WTC11 (cell line): ENCODE measurements around the gene GRIK5.

Source experiments
- ATF6 ChIP-seq: sonication (generic); formaldehyde crosslinking; IDR thresholded peaks from 2 replicates; pipeline ENCODE4 v1.8.1; 2023; ENCODE audit warnings: mild to moderate bottlenecking, missing genetic modification reagents
- GABPB1 ChIP-seq: sonication (generic); formaldehyde crosslinking; IDR thresholded peaks from 2 replicates; pipeline ENCODE4 v1.8.1; 2023; ENCODE audit warnings: mild to moderate bottlenecking, missing genetic modification reagents
- NR3C1 ChIP-seq: sonication (generic); formaldehyde crosslinking; conservative IDR thresholded peaks from 2 replicates; pipeline ENCODE4 v1.8.1; 2023; ENCODE audit warnings: low read depth, mild to moderate bottlenecking, missing genetic modification reagents
- OVOL2 ChIP-seq: fragments of 250-450 bp; sonication (Bioruptor Pico); IDR thresholded peaks from 2 replicates; pipeline ENCODE4 v1.9.0; 2021; ENCODE audit warnings: mild to moderate bottlenecking, borderline replicate concordance
- SMAD3 ChIP-seq: sonication (generic); formaldehyde crosslinking; IDR thresholded peaks from 2 replicates; pipeline ENCODE4 v1.8.0; 2022; ENCODE audit warnings: missing genetic modification reagents, mild to moderate bottlenecking, borderline replicate concordance
- ZNF396 ChIP-seq: fragments of 250-450 bp; sonication (Bioruptor Pico); IDR thresholded peaks from 2 replicates; pipeline ENCODE4 v1.8.0; 2021; ENCODE audit warnings: mild to moderate bottlenecking, moderate library complexity, borderline replicate concordance
- TF ChIP-seq, protein P1 (sequence below): fragments of 200-600 bp; IDR thresholded peaks from 2 replicates; pipeline ENCODE4 v1.8.0; 2022; ENCODE audit warnings: antibody characterized with exemption

DNA sequence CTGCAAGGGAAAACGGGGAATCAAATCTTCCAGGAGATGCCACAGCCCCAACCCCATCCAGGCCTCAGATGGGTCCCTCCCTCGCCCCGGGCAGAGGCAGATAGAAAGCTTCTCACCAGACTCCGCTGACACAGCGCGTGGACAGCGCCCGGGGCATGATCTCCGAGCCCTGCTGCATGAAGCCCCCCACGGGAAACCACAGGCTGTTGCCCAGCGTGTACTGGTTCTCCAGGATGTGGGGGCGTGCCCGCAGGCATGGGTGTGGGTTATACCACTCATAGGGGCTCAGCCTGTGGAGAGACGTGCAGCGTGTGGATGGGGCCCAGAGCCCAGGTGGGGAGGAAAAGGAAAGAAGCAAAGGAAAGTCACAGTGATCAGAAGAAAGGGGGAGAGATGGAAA, 48.8 kb downstream of the GRIK5 start:
- TF ChIP-seq, protein P1, sequence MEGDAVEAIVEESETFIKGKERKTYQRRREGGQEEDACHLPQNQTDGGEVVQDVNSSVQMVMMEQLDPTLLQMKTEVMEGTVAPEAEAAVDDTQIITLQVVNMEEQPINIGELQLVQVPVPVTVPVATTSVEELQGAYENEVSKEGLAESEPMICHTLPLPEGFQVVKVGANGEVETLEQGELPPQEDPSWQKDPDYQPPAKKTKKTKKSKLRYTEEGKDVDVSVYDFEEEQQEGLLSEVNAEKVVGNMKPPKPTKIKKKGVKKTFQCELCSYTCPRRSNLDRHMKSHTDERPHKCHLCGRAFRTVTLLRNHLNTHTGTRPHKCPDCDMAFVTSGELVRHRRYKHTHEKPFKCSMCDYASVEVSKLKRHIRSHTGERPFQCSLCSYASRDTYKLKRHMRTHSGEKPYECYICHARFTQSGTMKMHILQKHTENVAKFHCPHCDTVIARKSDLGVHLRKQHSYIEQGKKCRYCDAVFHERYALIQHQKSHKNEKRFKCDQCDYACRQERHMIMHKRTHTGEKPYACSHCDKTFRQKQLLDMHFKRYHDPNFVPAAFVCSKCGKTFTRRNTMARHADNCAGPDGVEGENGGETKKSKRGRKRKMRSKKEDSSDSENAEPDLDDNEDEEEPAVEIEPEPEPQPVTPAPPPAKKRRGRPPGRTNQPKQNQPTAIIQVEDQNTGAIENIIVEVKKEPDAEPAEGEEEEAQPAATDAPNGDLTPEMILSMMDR = no peak
- TF ChIP-seq ZNF396 (no peak), SMAD3 (no peak), ATF6 (no peak), OVOL2 (CRISPR knock-in tag) (no peak), NR3C1 (no peak), GABPB1 (CRISPR knock-in tag) (no peak)
